Measurements from ENCODE around the gene AHI1.

DNA sequence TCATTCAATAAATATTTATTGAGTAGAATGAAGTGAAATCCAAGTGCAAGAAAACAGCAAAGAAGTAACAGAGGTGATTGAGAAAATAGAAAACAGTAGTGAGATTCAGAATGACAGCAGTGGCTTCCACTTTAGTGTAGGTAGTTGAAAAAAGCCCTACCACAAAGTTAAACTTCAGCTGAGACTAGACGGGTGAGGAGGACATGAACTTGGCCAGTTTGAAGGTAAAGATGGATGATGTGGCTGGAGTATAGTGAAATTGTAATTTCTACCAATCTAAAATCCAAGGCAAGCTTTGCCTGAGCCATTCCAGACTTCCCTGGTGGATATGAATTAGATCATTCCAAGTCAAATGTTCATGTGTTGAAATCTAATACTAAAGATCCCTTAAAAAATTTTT lies 32.6 kb upstream of the AHI1 start:
- TF ChIP-seq CTCF (IDR thresholded peaks at IDR 0.05) (no peak), POLR2A (IDR thresholded peaks at IDR 0.05) (no peak)

Data from tibial nerve (tissue), 3 donors.